Stimulated activated CD8-positive, alpha-beta memory T cell treated with anti-CD3 and anti-CD28 coated beads, Interleukin-7, amount 100 ng/mL, for 4 hours (primary cell): ENCODE measurements around the gene ATAD3C.
"Not testable (repeated sequence)": the region's sequence is repeated elsewhere in the genome, so short reads cannot be mapped to it uniquely, and the experiment has no call there.

Experiments
- DNase-seq, 2 donors: peaks; one replicate each; pipeline ENCODE4 v3.0.0-alpha.2; 2020; ENCODE audit warnings: low read depth in 2 of 2

ATAD3C gene

GRCh38 chr1:1446631-1447030 lies 2.9 kb upstream of the ATAD3C start:
- DNase-seq, result not testable (repeated sequence)

GRCh38 chr1:1450616-1451015 lies 1.1 kb downstream of the ATAD3C start:
- not testable (repeated sequence) for DNase-seq

GRCh38 chr1:1451696-1452364 lies 2.3 kb downstream of the ATAD3C start:
- DNase-seq, result no peak

GRCh38 chr1:1452365-1452739 lies 2.9 kb downstream of the ATAD3C start:
- DNase-seq, result not testable (repeated sequence)

GRCh38 chr1:1452882-1453281 lies 3.4 kb downstream of the ATAD3C start:
- DNase-seq, result no peak

GRCh38 chr1:1454286-1455056 lies 5.0 kb downstream of the ATAD3C start:
- DNase-seq, result not testable (repeated sequence)

GRCh38 chr1:1455366-1455884 lies 5.9 kb downstream of the ATAD3C start:
- no peak for DNase-seq

GRCh38 chr1:1455934-1456333 lies 6.4 kb downstream of the ATAD3C start:
- not testable (repeated sequence) for DNase-seq

GRCh38 chr1:1456683-1457255 lies 7.3 kb downstream of the ATAD3C start:
- not testable (repeated sequence) for DNase-seq

GRCh38 chr1:1459156-1459555 lies 9.7 kb downstream of the ATAD3C start:
- not testable (repeated sequence) for DNase-seq

- not testable (repeated sequence) for DNase-seq
These were observed 10.2 kb downstream of the ATAD3C start for GRCh38 chr1:1459711-1460110.

GRCh38 chr1:1460540-1461130 lies 11.1 kb downstream of the ATAD3C start:
- DNase-seq, result no peak

GRCh38 chr1:1461721-1462317 lies 12.3 kb downstream of the ATAD3C start:
- DNase-seq, result no peak

- DNase-seq, result no peak
These were observed 13.0 kb downstream of the ATAD3C start for GRCh38 chr1:1462318-1462966.

- no peak for DNase-seq
These were observed 13.8 kb downstream of the ATAD3C start for GRCh38 chr1:1463312-1463711.

- not testable (repeated sequence) for DNase-seq
These were observed 18.9 kb downstream of the ATAD3C start for GRCh38 chr1:1468196-1468985.

GRCh38 chr1:1470626-1471388 lies 21.3 kb downstream of the ATAD3C start:
- no peak for DNase-seq

GRCh38 chr1:1471389-1472052 lies 22.0 kb downstream of the ATAD3C start, which contains the start of gene ATAD3B:
Gene ATAD3B (plus strand): TSS chr1:1471765. CDS start chr1:1471885, 120 bp downstream.
- peak; percentile 86 to 93 for DNase-seq
